PC-9 (cell line): ENCODE results near the gene SMIM38.
"Not testable (repeated sequence)": the region's sequence is repeated elsewhere in the genome, so short reads cannot be mapped to it uniquely, and the experiment has no call there.

Experiments
- CTCF ChIP-seq: fragments of 200-600 bp; sonication (generic); conservative IDR thresholded peaks from 2 replicates; pipeline ENCODE4 v1.6.1; 2017; ENCODE audit warnings: mixed run types, antibody characterized with exemption, mild to moderate bottlenecking, moderate library complexity
- EZH2 ChIP-seq: fragments of 200-600 bp; sonication (generic); IDR thresholded peaks from 2 replicates; pipeline ENCODE4 v1.8.0; 2017; ENCODE audit warnings: antibody characterized with exemption, low read depth

- not testable (repeated sequence) for TF ChIP-seq EZH2, CTCF
Measured at GRCh38 chr11:69140161-69140560, 15.6 kb upstream of the SMIM38 start.
